IPS DF 6.9 (cell line): ENCODE data around the gene TMEM39A.

Source experiments
- DNase-seq: peaks from one replicate; pipeline ENCODE4 v3.0.0-alpha.2; 2013; ENCODE audit warnings: low read depth, low spot score
- H3K27ac ChIP-seq: one replicate; pipeline ENCODE4 v1.5.1; 2013; ENCODE audit warnings: low read length, control low read depth
- H3K27me3 ChIP-seq: 2 replicates; pipeline ENCODE4 v1.6.1; 2013; ENCODE audit warnings: mild to moderate bottlenecking, low read length; ENCODE audit not compliant: control insufficient read depth, insufficient read depth
- H3K36me3 ChIP-seq: 2 replicates; pipeline ENCODE4 v1.6.1; 2013; ENCODE audit warnings: low read length; ENCODE audit not compliant: control insufficient read depth, insufficient read depth
- H3K4me1 ChIP-seq: 2 replicates; pipeline ENCODE4 v1.6.1; 2013; ENCODE audit warnings: low read length; ENCODE audit not compliant: control insufficient read depth, insufficient read depth
- H3K4me3 ChIP-seq: 2 replicates; pipeline ENCODE4 v1.5.1; 2013; ENCODE audit warnings: mild to moderate bottlenecking, low read length
- H3K9me3 ChIP-seq: 2 replicates; pipeline ENCODE4 v1.6.1; 2013; ENCODE audit warnings: low read length, inconsistent platforms; ENCODE audit not compliant: control insufficient read depth, insufficient read depth
- WGBS: extraction: QIAGEN DNeasy Blood & Tissue Kit; methylation state at CpG from one replicate; pipeline ENCODE4 v1.1.7; 2013; ENCODE audit warnings: mixed read lengths, missing lambda C conversion rate; ENCODE audit not compliant: insufficient read length, insufficient coverage; 5-methylcytosine and 5-hydroxymethylcytosine counted together

The TMEM39A gene

DNA sequence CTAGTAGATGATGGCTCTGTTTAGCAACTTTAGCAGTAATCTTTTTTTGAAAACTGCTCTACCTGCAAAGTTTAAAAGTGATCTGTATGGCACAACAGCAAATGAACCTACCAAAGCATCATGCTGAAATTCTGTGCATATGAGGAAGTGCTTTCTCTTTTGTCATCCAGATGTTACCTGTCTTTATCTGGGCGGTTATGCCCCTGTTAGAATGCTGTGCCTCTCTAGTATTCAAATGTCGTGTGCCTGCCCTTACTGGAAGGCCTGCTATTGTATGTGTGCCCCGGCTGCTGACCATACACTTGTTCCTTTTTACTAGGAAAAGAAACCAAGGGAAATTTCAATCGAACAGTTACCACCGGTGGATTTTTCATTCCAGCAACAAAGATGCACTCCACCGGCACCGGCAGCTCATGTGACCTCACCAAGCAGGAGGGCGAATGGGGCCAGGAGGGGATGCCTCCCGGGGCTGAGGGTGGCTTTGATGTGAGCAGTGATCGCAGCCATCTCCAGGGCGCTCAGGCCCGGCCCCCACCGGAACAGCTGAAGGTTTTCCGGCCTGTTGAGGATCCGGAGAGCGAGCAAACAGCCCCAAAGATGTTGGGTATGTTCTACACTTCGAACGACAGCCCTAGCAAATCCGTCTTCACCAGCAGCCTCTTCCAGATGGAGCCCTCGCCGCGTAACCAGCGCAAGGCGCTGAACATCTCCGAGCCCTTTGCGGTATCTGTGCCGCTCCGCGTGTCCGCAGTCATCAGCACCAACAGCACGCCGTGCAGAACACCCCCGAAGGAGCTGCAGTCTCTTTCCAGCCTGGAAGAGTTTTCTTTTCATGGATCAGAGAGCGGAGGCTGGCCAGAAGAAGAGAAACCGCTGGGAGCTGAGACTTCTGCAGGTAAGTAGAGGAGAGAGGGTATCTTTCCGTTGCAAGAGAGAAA is 61.6 kb downstream of the TMEM39A start:
- H3K27ac ChIP-seq, result no peak overlapping the region
- no CpG with 5 or more reads among the region's 36 CpGs for WGBS
- no peaks in the 10 kb centered on the region for H3K36me3 ChIP-seq
- no peaks in the 10 kb centered on the region for H3K9me3 ChIP-seq
- no peaks in the 10 kb centered on the region for H3K27me3 ChIP-seq
- H3K4me3 ChIP-seq, result no peak overlapping the region
- no peak for DNase-seq
- peaks cover 6% of the 10 kb centered on the region for H3K4me1 ChIP-seq

GRCh38 chr3:119401069-119401468 is 62.3 kb downstream of the TMEM39A start:
- Histone ChIP-seq H3K36me3 (no peaks in the 10 kb centered on the region), H3K4me3 (no peak overlapping the region), H3K4me1 (peaks cover 6% of the 10 kb centered on the region), H3K27ac (no peak overlapping the region), H3K9me3 (no peaks in the 10 kb centered on the region), H3K27me3 (no peaks in the 10 kb centered on the region)
- no CpG with 5 or more reads among the region's 5 CpGs for WGBS
- no peak for DNase-seq

GRCh38 chr3:119400466-119400865 is 62.9 kb downstream of the TMEM39A start:
- Histone ChIP-seq H3K4me1 (peaks cover 6% of the 10 kb centered on the region), H3K9me3 (no peaks in the 10 kb centered on the region), H3K27me3 (no peaks in the 10 kb centered on the region), H3K4me3 (no peak overlapping the region), H3K27ac (no peak overlapping the region), H3K36me3 (no peaks in the 10 kb centered on the region)
- DNase-seq, result no peak
- no CpG with 5 or more reads among the region's 5 CpGs for WGBS

GRCh38 chr3:119396870-119397269 is 66.5 kb downstream of the TMEM39A start:
- Histone ChIP-seq H3K9me3 (no peaks in the 10 kb centered on the region), H3K4me1 (peaks cover 3% of the 10 kb centered on the region), H3K27ac (no peak overlapping the region), H3K4me3 (no peak overlapping the region), H3K27me3 (no peaks in the 10 kb centered on the region), H3K36me3 (no peaks in the 10 kb centered on the region)
- WGBS, result no CpG with 5 or more reads among the region's 2 CpGs
- no peak for DNase-seq

DNA sequence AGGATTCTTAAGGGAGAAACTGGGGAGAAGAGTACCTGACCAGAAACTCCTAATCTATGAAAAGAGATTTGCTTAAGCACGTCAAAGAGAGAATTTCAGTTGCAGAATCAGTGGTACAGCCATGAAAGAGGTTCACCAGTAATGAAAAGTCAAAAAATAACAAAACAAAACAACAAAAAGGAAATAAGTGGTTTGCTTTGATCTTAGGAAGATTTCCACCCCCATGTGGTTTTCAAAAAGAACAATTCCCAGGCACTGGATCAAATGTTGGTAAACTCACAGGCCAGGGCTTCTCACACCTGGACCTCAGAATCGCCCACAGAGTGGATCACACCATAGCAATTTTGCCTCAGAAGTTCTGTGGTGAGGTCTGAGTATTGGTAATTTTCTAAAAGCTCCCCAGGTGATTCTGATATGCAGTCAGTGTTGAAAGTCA is 67.5 kb downstream of the TMEM39A start:
- no peaks in the 10 kb centered on the region for H3K27me3 ChIP-seq
- no peak overlapping the region for H3K27ac ChIP-seq
- H3K4me1 ChIP-seq, result 0 out of 2 replicates have a peak, but pooled peaks cover 2% of the 10 kb centered on the region
- WGBS, result no CpG with 5 or more reads among the region's 2 CpGs
- no peak for DNase-seq
- H3K4me3 ChIP-seq, result no peak overlapping the region
- H3K9me3 ChIP-seq, result no peaks in the 10 kb centered on the region
- H3K36me3 ChIP-seq, result no peaks in the 10 kb centered on the region

DNA sequence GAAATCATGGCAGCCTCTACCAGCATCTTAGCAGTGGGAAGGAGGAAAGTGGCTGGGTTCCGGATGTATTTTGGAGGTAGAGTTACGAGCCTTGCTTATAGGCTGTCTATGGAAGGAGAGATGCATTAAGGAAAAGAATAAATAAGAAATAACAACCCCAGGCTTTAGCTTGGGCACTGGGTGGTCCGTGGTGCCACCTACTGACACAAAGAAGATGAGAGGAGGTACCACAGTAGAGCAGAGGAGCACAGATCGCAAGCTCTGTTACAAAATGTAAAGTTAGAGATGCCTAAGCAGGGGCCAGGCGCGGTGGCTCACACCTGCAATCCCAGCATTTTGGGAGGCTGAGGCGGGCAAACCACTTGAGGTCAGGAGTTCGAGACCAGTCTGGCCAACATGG is 74.8 kb downstream of the TMEM39A start:
- Histone ChIP-seq H3K27ac (no peak overlapping the region), H3K27me3 (no peaks in the 10 kb centered on the region), H3K4me3 (no peak overlapping the region), H3K4me1 (no peaks in the 10 kb centered on the region), H3K36me3 (no peaks in the 10 kb centered on the region), H3K9me3 (no peaks in the 10 kb centered on the region)
- WGBS, result no CpG with 5 or more reads among the region's 8 CpGs
- no peak for DNase-seq

- Histone ChIP-seq H3K4me1 (no peaks in the 10 kb centered on the region), H3K36me3 (no peaks in the 10 kb centered on the region), H3K4me3 (no peak overlapping the region), H3K27ac (no peak overlapping the region), H3K9me3 (no peaks in the 10 kb centered on the region), H3K27me3 (no peaks in the 10 kb centered on the region)
- DNase-seq, result no peak
- WGBS, result no CpG with 5 or more reads among the region's 7 CpGs
Observed at GRCh38 chr3:119382134-119382533, 81.3 kb downstream of the TMEM39A start.

DNA sequence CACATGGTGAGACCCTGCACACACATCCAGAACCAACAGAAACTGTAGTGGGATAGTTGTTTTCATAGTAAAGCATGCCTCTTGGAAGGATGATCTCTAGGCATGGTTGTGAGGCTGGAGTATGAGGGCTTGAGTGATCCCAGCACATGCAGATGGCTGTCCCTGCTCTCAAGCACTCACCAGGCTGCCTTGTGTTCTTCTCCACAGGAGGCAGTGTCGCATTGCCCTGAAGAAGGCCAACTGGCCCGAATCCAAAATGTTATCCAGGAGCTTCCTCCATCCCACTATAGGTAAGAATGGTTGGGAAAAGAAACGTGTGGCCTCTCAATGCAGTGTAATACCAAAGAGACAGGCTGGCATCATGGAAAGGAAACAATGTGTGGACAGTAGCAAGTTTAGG is 82.7 kb downstream of the TMEM39A start:
- DNase-seq, result no peak
- no peak overlapping the region for H3K4me3 ChIP-seq
- H3K9me3 ChIP-seq, result no peaks in the 10 kb centered on the region
- H3K36me3 ChIP-seq, result no peaks in the 10 kb centered on the region
- H3K4me1 ChIP-seq, result no peaks in the 10 kb centered on the region
- H3K27me3 ChIP-seq, result no peaks in the 10 kb centered on the region
- no CpG with 5 or more reads among the region's 3 CpGs for WGBS
- H3K27ac ChIP-seq, result no peak overlapping the region
